Measurements from ENCODE around the gene HNRNPA0. TPM values are rescaled to one million over a fixed set of nuclear protein-coding genes. Genes with fewer than 3 reads are reported as not detected.

HNRNPA0 gene
- total RNA-seq, 1 donor from 2014 or later: 10.5 TPM

DNA sequence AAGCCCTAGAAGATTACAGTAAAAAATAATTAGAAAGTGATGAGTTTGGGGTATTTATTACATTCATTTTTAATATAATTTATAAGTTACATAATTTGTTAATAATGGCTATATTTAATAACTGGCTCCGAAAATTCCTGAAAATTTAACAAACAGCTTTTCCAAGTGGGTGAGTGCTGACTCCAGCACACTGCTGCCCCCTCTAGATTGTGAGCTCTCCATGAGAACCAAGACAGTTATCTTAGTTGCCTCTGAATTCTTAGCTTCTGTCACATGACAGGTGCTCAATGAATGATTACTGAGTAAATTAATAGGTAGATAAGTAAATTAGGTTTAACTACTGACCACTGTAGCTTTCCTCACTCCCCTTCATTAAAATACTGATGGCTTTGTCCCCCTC is 26.1 kb downstream of the HNRNPA0 start:
- no peak for DNase-seq (ENCODE audit: low read depth)

DNA sequence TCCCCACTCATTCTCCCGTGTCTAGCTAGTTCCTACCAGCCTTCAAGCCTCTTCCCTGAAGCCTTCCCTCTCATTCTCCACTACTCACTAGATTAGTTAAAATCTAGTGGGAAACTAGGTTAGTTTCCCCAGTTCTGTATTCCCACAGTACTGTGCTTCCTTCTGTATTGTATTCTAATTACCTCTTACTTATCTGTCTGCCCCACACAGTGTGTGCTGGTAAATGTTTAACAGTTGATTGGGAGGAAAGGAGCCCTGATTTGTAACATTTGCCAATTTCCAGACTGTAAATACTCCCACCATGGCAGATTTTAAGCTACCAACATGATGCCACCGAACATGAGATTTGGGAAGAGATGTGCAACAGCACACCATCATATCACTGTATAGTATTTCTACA is 26.5 kb downstream of the HNRNPA0 start:
- DNase-seq (ENCODE audit: low read depth): no peak

DNA sequence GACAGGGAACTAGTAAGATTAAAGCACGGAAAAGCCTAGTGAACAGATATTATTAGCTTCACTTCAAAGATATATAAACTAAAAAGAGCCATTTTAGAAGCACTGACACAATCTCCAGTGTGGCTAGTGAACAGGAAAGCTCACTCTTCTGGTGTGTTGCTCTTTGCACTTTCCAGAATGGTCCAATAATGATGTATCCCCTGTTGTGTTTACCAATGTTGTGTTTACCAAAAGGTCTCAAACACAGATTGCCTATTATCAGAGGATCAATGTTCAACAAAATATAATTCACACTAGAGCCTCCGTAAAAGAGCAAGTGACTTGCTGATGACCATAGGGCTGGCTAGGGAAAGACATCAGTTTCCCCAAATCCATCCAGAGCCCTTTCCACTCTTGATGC is 29.9 kb downstream of the HNRNPA0 start:
- DNase-seq (ENCODE audit: low read depth): no peak

- DNase-seq (ENCODE audit: low read depth): no peak
Measured at GRCh38 chr5:137718611-137719010, 35.6 kb downstream of the HNRNPA0 start.

DNA sequence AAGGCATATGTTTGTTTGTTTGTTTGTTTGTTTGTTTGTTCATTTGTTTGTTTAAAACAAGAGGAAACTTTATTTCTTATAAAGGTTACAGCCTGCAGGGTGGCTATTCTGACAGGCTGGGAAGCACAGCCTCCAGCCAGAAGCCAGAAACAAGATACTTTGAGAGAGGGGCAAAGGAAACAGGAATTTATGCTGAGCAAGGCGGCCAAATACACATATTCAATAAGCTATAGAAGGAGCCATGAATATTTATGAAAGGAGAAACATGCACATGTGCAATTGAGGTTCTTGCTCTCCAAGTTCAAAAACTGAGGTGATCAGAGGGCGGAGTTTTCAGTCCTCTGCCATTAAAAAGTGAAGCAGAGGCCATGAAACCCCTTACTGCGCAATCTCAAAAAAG is 37.8 kb downstream of the HNRNPA0 start:
- no peak for DNase-seq (ENCODE audit: low read depth)

DNA sequence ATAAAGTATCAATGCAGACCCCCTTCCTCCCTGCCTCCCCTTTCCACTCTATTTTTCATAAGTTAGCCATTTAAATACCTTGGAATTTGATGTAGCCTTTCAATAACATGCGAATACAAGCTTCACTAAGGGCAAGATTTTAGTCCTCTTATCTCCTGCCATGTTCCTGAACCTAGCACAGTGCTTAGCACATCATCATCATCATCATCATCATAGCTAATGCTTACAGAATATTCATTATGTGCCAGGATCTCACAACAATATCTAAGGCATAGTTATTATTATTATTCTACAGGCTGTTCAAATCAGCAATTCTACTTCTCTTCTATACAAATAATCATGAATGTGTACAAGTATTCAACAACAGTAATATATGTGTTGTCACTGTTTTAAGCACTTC is 38.7 kb downstream of the HNRNPA0 start:
- no peak for DNase-seq (ENCODE audit: low read depth)

- DNase-seq (ENCODE audit: low read depth): peak; percentile 52
Measured at GRCh38 chr5:137714946-137715345, 39.2 kb downstream of the HNRNPA0 start.

- DNase-seq (ENCODE audit: low read depth): no peak
Measured at GRCh38 chr5:137714494-137714893, 39.7 kb downstream of the HNRNPA0 start.

GRCh38 chr5:137712139-137712667 is 42.0 kb downstream of the HNRNPA0 start:
- no peak for DNase-seq (ENCODE audit: low read depth)

DNA sequence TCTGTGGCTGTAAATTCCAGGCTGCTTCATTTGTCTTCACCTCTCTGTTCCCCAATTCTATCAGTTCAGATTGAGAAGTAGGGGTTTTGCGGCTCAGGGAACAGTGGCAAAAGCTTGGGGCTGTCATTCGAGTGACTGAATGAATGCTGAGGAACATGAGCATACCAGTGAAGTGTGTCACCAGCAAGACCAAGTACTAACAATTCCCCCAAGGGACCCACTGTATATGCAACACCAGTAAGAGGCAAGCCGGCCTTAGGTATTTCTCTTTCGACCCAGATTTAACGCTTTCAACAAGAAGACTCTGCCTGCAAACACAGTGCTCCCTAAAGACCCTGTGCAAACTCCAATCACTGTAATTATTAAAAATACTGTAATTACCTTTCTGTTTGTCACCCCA is 44.1 kb downstream of the HNRNPA0 start:
- DNase-seq (ENCODE audit: low read depth): no peak

GRCh38 chr5:137708796-137709559 is 45.2 kb downstream of the HNRNPA0 start:
- DNase-seq (ENCODE audit: low read depth): no peak

- no peak for DNase-seq (ENCODE audit: low read depth)
Measured at GRCh38 chr5:137708062-137708461, 46.1 kb downstream of the HNRNPA0 start.

- no peak for DNase-seq (ENCODE audit: low read depth)
Measured at GRCh38 chr5:137706841-137707240, 47.3 kb downstream of the HNRNPA0 start.

GRCh38 chr5:137705106-137705505 is 49.1 kb downstream of the HNRNPA0 start:
- no peak for DNase-seq (ENCODE audit: low read depth)

DNA sequence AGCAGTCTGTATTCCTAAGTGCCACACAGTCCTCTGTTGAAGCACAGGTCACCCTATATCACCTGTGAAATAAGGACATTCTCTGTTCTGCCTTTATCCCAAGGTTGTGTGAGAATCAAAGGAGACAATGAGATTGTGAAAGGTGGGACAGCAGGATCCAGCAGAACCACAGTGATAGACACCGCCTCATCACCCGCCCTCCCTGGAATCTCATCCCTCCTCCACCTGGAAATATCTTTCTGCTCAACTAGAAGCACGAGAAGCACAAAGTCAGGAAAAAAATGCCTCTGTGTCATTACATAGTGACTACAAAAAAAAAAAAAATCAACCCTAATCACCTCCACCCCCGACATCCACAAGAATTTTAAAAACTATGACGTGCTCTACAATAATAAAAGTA is 50.6 kb downstream of the HNRNPA0 start:
- DNase-seq (ENCODE audit: low read depth): no peak

DNA sequence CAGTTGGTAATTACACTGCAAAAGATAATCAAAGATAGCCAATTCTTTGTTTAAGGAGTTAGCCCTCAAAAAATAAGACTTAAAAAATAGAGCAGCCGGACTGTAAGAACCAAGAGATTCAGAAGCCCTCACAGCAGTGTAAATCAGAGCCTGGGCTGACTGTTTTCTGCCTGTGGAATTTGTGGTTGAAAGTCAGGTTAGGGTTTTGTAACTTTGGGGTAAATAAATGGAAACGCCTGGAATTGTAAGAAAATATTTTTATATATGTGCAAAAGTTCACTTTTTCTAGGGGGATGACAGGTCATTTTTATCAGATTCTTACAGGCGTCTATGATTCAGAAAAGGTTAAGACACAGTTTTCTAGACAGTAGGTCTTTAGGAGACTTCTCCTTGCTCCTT is 53.9 kb downstream of the HNRNPA0 start:
- no peak for DNase-seq (ENCODE audit: low read depth)

DNA sequence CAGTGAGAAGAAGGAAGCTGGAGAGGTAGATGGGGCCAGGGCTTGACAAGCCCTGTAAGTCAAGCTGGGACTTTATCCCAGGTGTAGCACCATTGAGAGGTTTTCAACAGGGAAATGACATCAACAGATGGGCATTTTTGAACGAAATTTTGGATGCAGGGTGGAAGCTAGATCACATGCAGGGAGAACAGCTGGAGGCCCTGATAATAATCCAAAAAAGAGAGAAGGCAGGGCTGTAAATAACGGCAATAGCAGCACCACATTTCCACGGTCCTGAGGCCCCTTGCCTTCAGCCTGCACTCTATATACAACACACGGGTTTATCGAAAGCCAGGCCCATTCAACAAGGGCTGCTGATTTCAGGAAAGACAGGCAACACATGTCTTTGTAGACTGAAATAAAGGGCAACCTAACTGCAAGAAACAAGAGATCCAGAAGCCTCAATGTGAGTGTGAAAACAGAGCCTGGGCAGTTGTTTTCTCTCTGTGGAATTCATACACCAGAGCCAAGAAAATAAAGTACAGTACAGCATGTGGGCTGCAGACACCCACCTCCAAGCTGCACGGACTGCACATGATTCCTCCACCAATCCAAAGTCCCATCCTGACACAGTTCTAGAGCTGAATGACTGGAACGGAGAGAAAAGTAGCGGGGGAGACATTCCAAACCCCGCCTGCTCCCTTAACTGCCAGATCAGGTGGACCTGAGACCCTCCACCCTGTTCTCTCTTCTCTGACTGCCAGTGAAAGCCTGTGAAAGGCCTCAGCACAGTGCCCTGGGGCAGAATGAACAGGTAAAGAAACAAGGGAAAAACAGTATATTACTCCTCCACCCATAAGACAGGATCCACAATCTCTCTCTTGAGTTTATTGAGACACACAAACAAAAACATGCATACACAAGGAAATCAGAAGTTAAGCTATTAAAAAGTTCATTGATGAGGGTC is 54.6 kb downstream of the HNRNPA0 start:
- DNase-seq (ENCODE audit: low read depth): no peak

DNA sequence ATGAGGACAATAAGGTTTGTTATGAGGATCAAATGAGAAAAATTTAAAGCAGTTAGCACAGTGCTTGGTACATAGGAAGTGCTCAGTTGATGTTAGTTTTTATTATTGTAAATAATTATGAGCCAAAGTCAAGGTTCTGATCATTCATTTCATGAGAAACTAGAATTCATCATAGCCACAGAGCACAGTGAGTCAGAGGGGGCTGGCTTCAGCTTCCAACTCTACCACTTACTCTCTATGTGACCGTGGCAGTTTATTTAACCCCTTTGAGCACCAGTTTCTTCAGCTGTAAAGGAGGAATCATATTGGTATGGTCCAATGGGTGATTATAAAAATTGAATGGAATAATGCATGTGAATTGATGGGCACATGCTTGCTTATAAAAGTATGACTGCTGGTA is 57.7 kb downstream of the HNRNPA0 start:
- no peak for DNase-seq (ENCODE audit: low read depth)

DNA sequence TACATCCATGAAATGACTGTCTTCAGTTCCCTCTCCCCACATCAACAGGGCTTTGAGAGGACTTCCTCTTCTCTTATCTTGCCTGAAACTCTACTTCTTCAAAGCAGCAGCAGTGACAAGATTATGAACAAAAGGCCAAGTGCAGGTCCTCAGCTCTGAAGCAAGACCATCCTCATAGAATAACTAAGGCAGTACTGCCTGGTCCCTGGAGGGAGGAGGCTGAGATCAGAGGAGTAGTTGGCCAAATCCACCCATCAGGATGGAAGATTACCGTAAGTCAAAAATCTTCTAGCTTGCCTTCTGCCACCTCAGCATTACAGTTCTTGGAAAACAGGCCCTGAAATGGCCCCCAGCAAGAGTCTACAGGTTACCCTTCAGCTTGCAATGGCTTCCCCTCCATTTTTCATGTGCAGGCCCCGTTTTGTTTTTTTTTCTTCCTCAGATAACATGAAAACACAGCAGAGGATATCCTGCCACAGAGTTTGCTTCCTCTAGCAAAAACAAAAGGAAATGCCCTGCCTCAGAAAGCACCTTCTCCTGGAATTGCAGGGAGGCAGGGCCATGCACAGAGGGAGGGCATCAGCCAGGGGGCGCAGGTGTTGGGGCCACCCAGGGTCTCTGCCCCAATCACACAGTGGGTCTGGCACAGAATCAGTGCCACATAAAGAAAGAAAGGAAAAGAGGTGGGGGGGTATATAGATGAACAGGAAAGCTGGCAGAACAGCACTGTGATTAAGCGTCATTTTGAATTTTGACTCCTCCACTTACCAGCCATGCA is 58.3 kb downstream of the HNRNPA0 start:
- DNase-seq (ENCODE audit: low read depth): no peak

Data from myocyte (in vitro differentiated cells).